GM12872 (cell line): ENCODE measurements around the gene HIVEP2.

Source experiments
- CTCF ChIP-seq: IDR thresholded peaks from 3 replicates; pipeline ENCODE4 v1.5.1; 2011; ENCODE audit warnings: low read depth, mild to moderate bottlenecking, low read length, moderate library complexity; ENCODE audit not compliant: insufficient read depth

The HIVEP2 gene

DNA sequence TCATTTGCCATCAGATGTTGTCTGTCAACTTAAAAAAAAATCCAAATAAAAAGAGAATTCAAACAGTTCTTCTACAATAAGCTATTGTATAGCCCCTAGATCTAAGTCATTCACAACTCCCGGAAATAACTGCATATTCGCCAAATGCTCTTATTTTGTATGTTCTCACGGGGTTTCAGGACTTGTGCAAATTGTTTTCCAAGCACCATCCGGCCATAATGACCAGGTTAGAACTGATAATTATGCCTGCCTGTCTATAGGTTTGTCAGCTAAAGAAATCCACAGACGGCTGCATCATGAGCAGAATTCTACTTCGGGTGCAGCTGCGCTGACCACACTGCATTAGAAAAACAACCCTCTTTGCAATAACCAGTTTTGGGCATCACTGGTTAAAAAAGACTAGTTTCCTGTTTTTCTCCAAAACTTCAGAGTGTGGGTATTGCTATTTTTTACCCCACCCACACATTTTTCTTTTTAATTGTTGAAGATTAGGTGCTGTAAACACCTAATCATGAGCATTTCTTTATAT is 87.7 kb downstream of the HIVEP2 start:
- no peak for TF ChIP-seq CTCF

DNA sequence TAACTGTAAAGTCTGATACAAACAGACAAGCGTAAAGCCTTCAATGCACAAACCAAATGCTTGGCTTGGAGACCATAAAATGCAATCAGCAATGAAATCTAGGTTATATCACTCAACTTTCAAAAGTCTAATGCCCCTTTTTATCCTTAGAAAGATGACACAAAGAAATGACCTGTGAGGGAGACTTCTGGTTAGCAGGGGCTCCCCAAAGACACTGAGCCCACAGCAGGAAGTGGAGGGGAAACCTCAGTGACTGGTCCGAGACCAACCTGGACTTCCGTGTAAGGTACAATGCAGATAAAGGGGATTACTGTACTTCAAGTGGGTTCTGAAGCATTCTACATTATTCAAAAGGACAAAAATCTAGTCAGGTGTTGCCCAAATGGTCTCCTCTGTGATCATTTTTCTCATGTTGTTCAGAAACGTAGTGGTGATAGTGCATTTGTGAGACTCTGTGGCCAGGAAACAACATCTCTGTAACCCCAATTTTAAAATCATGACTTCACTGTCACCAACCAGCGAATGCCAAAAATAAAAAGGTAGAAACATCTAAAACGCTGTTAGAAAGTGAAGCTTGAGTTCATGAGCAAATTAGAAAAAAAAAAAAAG is 88.2 kb downstream of the HIVEP2 start:
- no peak for TF ChIP-seq CTCF

- no peak for TF ChIP-seq CTCF
Measured at GRCh38 chr6:142855893-142856623, 88.9 kb downstream of the HIVEP2 start.

GRCh38 chr6:142854589-142855488 is 90.1 kb downstream of the HIVEP2 start:
- no peak for TF ChIP-seq CTCF

DNA sequence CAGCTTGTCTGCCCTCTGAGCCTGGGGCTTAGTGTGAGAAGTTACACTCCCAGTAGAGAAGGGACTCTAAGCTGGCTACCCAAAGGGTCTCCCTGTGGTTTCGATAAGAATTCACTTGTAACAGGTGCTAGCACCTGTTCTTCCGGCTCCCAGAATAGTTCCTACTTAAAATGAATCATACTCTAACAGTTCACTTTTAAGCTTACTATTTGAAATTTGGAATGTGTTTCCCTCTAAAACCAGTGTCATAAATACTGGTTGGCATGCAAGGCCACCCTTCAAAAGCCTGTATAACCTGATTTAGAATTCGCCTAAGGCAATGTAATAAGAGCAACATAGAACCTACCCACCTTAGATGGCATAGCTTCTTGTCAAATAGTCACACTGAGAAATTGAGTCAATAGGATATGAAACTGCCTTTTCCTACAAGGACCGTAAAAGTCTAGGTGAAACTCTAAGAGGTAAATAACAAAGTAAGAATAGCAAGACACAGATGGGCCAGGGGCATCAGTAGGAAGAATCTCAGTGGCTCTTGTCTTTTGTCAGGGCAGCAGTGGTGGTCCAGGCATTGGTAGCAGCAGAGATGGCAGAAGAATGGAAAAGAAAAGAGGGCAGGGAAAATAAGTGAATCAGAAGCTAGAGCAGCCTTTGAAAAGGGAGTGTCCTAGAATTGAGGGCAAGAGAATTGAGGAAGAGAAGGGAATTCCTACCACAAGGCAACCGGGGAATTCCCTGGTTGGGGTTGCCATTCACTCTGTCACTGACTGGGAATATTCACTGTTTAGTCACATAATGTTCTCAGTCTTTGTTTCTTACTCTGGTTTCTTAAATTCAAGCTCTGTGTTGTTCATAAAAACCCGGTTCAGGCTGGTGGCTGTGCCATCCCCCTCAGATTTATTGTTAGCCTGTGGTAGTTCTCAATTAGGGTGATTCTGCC is 91.5 kb downstream of the HIVEP2 start:
- no peak for TF ChIP-seq CTCF

DNA sequence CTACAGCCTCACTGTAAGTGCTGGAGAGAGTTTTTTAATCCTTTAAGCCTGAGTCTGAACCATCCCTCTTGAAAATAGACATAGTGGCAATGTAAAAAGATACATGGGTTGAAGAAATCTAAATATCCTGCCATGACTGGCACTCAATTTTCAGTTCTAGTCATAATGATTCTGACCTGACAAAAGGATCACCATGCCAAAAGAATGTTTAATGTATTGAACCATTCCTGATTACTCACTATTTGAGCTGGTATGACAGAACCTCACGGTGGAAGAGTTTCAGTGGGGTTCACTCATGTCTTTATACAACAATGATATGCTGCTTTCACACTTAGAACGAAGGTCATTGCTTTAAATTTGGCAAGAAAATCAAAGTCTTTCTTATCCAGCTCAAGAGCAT is 93.4 kb downstream of the HIVEP2 start:
- no peak for TF ChIP-seq CTCF
